Common myeloid progenitor, CD34-positive (primary cell): ENCODE measurements around the gene RCAN2.

Experiments used
- CTCF ChIA-PET: fragments of 350-600 bp; sonication (Branson Sonifier 250); formaldehyde crosslinking; loops from one replicate; lab custom pipeline; 2021; ENCODE audit warnings: antibody characterized with exemption; lab: Charles Lee
- POLR2A ChIA-PET: fragments of 350-600 bp; sonication (Branson Sonifier 250); formaldehyde crosslinking; loops from one replicate; lab custom pipeline; 2021; ENCODE audit warnings: antibody characterized with exemption; lab: Charles Lee
- DNase-seq, 3 donors: peaks; one replicate each; pipeline versions ENCODE4 v3.0.0 to v3.0.0-alpha.2; 2013
- H3K27ac ChIP-seq, 2 experiments: 1 replicate in 1 of 2; 2 replicates in 1 of 2; pipeline ENCODE4 v1.7.0; 2013; ENCODE audit warnings: inconsistent platforms in 2 of 2, low read length in 2 of 2, mild to moderate bottlenecking in 2 of 2, low read depth in 1 of 2, moderate library complexity in 1 of 2; ENCODE audit not compliant: severe bottlenecking in 2 of 2, insufficient read depth in 1 of 2, poor library complexity in 1 of 2
- H3K27me3 ChIP-seq, 5 experiments: replicated peaks in 2 of 5; 1 replicate in 3 of 5; 2 replicates in 2 of 5; pipeline versions ENCODE4 v1.6.1 to v1.7.0; 2013; ENCODE audit warnings: low read length in 4 of 5, mild to moderate bottlenecking in 2 of 5, moderate library complexity in 2 of 5, inconsistent platforms in 1 of 5; ENCODE audit not compliant: insufficient read depth in 5 of 5, control insufficient read depth in 4 of 5
- H3K36me3 ChIP-seq, 4 experiments: 1 replicate in 2 of 4; 2 replicates in 2 of 4; pipeline versions ENCODE4 v1.6.1 to v1.7.0; 2013; ENCODE audit warnings: low read length in 3 of 4, control low read depth in 1 of 4, mild to moderate bottlenecking in 1 of 4; ENCODE audit not compliant: control insufficient read depth in 4 of 4, insufficient read depth in 4 of 4
- H3K4me1 ChIP-seq, 4 experiments: 1 replicate in 3 of 4; 2 replicates in 1 of 4; pipeline versions ENCODE4 v1.6.1 to v1.7.1; 2013; ENCODE audit warnings: low read length in 3 of 4, mild to moderate bottlenecking in 3 of 4, control low read depth in 1 of 4, inconsistent platforms in 1 of 4, moderate library complexity in 1 of 4; ENCODE audit not compliant: control insufficient read depth in 4 of 4, insufficient read depth in 4 of 4; ENCODE audit errors: control extremely low read depth in 1 of 4
- H3K4me3 ChIP-seq, 7 experiments: 1 replicate in 4 of 7; 2 replicates in 3 of 7; pipeline versions ENCODE4 v1.5.1 to v1.7.0; 2013; ENCODE audit warnings: mild to moderate bottlenecking in 7 of 7, low read length in 6 of 7, moderate library complexity in 6 of 7, inconsistent platforms in 2 of 7, low read depth in 2 of 7, control low read depth in 1 of 7; ENCODE audit not compliant: insufficient read depth in 4 of 7, control insufficient read depth in 1 of 7; ENCODE audit errors: extremely low read depth in 1 of 7
- H3K9me3 ChIP-seq, 5 experiments: 1 replicate in 4 of 5; 2 replicates in 1 of 5; pipeline versions ENCODE4 v1.6.1 to v1.7.1; 2013; ENCODE audit warnings: low read length in 4 of 5, mild to moderate bottlenecking in 2 of 5, inconsistent platforms in 1 of 5, low read depth in 1 of 5, moderate library complexity in 1 of 5; ENCODE audit not compliant: control insufficient read depth in 4 of 5, insufficient read depth in 2 of 5; ENCODE audit errors: control extremely low read depth in 1 of 5
- WGBS: methylation state at CpG from one replicate; pipeline ENCODE4 v1.1.5; 2013; ENCODE audit not compliant: insufficient coverage; 5-methylcytosine and 5-hydroxymethylcytosine counted together

Gene RCAN2

DNA sequence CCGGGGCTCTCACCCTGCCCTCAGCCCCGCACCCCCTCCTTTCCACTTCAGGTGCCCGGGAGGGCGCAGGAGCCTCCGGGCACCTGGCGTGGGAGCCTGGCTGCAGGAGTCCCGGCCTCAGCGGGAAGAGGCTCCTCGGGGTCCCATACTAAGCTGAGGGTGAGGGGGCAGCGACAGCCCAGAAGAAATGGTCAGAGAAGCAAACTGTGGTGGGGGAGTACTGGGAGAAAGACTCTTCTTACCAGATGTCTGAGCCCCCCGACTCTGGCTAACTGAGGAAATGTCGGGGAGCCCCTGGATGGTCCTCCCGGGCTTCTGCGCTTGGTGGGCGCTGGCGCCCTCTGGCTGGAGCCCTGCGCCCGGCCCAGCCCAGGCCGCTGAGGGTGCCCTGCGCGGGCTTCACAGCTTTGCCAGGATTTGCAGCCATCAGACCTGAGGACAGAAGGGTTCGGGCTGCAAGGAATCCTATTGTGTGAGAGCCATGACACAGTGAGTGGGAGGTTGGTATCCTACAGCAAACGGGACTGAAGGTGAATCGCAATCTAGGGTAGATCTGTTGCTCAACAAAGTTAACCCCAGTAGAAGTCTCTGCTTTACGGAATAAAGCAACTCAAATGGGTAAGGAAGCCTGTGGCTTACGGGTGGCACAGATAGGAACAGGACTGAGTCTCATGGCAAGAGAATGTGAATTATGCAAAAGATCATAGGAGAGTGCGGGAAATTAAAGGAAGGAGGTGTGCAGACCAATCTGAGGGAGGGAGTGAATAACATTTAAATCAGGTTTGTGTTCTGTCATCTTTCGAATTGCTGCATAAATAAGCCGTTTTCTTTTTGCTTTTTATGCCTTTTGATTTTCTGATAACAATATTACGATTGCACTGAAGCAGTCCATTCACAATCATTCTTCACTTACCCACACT, 639 bp upstream of the RCAN2 start:
- Histone ChIP-seq H3K27me3 (peaks cover 29 to 62% (median 31%) of the 10 kb centered on the region in 5 experiments), H3K9me3 (peaks cover 0 to 1% (median 0%) of the 10 kb centered on the region in 5 experiments), H3K4me1 (peaks cover 4 to 13% (median 11%) of the 10 kb centered on the region in 4 experiments), H3K36me3 (no peaks in the 10 kb centered on the region), H3K27ac (no peak overlapping the region), H3K4me3 (peak overlapping the region; percentile 58 to 86 (median 67))
- WGBS = 10% methylated on average over 23 of the region's 30 CpGs
- peak; percentile 40 to 64 (median 47) for DNase-seq
- CTCF ChIA-PET = interaction anchor here (0.7 to 2.3 kb wide), 7 partner anchors 8 to 271 kb away, joined by 3 to 9 read pairs (median 4); no protein-coding TSS in a partner anchor
- POLR2A ChIA-PET = no interaction called here

DNA sequence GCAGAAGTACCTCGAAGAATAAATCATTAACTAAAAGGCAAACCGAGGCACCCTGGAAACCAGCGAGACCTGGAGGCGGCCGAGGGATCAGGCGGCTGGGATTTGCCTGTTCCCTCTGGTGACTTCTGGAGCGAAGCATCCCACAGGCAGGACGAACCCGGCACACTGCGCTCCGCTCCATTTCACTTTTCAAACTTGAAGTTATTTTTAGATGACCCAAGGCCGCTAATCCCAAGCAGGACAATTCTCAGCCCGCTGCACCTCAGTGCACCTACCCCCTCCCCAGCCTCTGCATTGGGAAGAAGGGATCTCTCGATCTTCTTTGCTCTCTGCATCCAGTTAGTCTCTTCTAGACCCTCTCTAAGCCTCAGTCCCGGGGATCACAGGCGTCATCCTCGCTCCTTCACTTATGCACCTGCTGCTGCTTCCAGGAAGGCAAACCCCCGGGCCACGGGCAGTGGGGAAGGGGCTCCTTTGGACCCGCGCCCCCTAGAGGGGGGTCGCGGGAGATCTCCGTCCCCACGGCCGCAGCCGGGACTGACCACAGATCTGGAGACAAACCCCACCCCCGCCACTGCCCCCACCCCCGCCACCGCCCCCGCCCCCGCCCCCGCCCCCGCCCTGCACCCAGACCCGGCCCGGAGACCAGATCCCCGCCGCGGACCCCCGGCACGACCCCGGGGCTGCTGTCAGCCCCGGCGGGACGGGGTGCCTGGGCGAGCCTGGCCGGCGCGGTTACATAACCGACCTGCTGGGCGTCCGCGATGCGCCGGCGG, 636 bp downstream of the RCAN2 start:
- peak in 2 of 3 donors; percentile 2 to 16 for DNase-seq
- ChIA-PET POLR2A (no interaction called here), CTCF (interaction anchor here (0.7 to 1.5 kb wide), 7 partner anchors 9 to 270 kb away, joined by 3 to 5 read pairs (median 3); no protein-coding TSS in a partner anchor)
- H3K36me3 ChIP-seq = no peaks in the 10 kb centered on the region
- peaks cover 31 to 63% (median 34%) of the 10 kb centered on the region in 5 experiments for H3K27me3 ChIP-seq
- H3K4me1 ChIP-seq = peaks cover 4 to 13% (median 11%) of the 10 kb centered on the region in 4 experiments
- peaks cover 0 to 1% (median 0%) of the 10 kb centered on the region in 5 experiments for H3K9me3 ChIP-seq
- no peak overlapping the region for H3K27ac ChIP-seq
- peak overlapping the region; percentile 58 to 86 (median 67) for H3K4me3 ChIP-seq
- 17% methylated on average over 34 of the region's 56 CpGs for WGBS

DNA sequence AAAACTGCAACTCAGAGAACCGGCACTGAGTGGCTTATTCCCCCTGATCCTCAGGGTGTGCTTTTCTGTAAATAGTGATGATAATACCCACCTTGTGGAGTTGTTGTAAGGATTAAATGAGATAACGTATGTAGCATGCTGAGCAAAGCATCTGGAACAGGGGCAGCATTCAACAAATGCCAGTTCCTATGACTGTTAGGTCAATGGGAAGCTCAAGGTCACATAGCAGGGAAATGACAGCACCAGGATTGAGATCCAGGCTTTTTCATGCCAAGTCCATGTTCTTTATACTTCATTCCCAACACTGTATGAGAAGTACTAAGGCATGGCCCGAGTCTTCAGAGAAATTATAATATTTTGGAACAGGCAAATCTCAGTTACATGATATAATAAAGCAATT, 5.1 kb downstream of the RCAN2 start:
- Histone ChIP-seq H3K27me3 (peaks cover 16 to 42% (median 33%) of the 10 kb centered on the region in 5 experiments), H3K36me3 (no peaks in the 10 kb centered on the region), H3K9me3 (no peaks in the 10 kb centered on the region), H3K27ac (no peak overlapping the region), H3K4me3 (no peak overlapping the region), H3K4me1 (peaks cover 4 to 5% (median 4%) of the 10 kb centered on the region in 4 experiments)
- no peak for DNase-seq
- CTCF ChIA-PET = no interaction called here
- POLR2A ChIA-PET = no interaction called here
- WGBS = 90% methylated on average over 2 of the region's 3 CpGs

DNA sequence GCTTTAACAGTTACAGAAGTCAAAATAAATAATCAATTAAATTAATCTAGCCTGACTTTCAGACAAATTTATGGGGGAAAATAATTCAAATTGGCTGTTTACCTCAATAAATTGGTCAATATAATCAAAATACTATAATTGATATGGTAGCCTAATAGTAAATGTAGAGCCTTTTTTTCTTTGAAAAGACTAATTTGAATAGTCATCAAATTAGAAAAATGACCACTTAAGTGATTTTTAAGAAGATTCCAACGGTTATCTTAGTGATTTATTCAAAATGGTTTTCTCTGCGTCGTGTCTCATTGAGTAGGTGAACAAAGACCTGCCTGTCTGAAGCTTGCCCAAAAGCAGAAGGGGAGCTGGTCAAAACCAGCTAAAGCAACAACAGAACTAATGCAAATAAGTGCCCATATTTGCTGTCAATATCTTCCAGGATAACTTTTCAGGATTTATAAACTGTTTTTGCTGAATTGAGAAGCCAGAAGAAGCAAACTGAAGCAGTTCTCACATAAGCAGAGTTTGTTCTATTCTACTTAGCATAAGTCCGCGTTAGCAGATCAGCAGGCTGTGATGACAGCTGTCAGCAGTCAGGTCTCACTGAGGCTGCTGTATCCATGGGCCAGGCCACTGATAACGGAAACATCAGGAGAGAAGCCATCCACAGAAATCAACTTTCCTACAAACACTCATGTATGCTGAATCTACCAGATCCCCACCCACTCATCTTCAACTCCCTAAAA, 7.0 kb downstream of the RCAN2 start:
- POLR2A ChIA-PET = no interaction called here
- 100% methylated on average over 5 of the region's 6 CpGs for WGBS
- H3K27ac ChIP-seq = no peak overlapping the region

DNA sequence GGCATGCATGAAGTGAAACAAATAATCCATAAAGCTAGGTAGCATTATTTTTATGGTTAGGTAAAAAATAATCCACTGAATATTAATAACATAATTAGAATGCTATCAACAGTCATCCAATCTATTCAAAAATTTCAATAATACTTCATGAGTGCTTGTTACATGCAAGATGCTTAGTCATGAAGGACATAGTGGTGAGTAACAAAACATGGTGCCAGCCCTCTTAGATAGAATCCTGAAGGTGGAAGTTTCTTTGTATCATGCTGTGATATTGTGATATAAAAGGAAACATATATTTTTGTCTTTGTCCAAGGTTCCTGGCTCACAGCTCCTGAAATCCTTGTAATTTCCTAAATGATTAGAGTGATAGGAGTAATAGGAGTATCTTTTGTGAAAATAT, 14.9 kb downstream of the RCAN2 start:
- Histone ChIP-seq H3K27ac (no peak overlapping the region), H3K27me3 (no peaks in the 10 kb centered on the region), H3K9me3 (peaks cover 0 to 3% (median 0%) of the 10 kb centered on the region in 5 experiments), H3K36me3 (no peaks in the 10 kb centered on the region), H3K4me3 (no peak overlapping the region), H3K4me1 (no peaks in the 10 kb centered on the region)
- CTCF ChIA-PET = interaction anchor here (1.5 kb wide), 1 partner anchor 16 kb away, joined by 3 read pairs; no protein-coding TSS in a partner anchor
- no peak for DNase-seq
- POLR2A ChIA-PET = no interaction called here

More for the DNA sequence above, 7.0 kb downstream of the RCAN2 start:
- CTCF ChIA-PET = interaction anchor here (2.0 kb wide), 1 partner anchor 74 kb away, joined by 4 read pairs; no protein-coding TSS in a partner anchor
- Histone ChIP-seq H3K4me3 (no peak overlapping the region), H3K27me3 (peaks cover 8 to 27% (median 19%) of the 10 kb centered on the region in 5 experiments), H3K36me3 (no peaks in the 10 kb centered on the region), H3K9me3 (no peaks in the 10 kb centered on the region), H3K4me1 (no peaks in the 10 kb centered on the region)
- DNase-seq = no peak

DNA sequence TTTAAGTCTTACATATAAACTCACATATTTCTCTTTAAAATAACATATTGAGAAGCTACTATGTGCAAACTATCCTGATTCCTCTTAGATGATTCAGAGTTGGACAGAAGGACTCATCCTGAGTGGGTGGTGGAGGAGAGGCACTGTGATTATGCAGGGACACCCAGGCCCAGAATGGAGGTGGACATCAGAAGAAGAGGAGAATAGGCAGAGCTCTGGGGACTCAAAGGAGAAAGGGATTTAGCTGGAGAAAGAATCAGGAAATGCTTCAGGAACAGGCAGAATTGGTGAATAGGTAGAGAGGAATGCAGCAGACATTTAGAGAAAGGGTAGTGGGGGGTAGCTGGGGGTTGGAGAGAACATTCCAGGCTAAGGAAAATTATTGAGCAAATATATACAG, 17.4 kb downstream of the RCAN2 start:
- ChIA-PET CTCF (no interaction called here), POLR2A (no interaction called here)
- no peak overlapping the region for H3K27ac ChIP-seq
- no peaks in the 10 kb centered on the region for H3K36me3 ChIP-seq
- no peaks in the 10 kb centered on the region for H3K27me3 ChIP-seq
- no peak for DNase-seq
- no peak overlapping the region for H3K4me3 ChIP-seq
- peaks cover 0 to 3% (median 0%) of the 10 kb centered on the region in 5 experiments for H3K9me3 ChIP-seq
- no peaks in the 10 kb centered on the region for H3K4me1 ChIP-seq
